Thymus (tissue), 11 donors: Measurements from ENCODE around the gene ARPP21. TPM values are rescaled to one million over a fixed set of nuclear protein-coding genes. Genes with fewer than 3 reads are reported as not detected.

Source experiments
- DNase-seq, 9 donors: peaks; one replicate each; pipeline ENCODE4 v3.0.0-alpha.2; 2013; ENCODE audit warnings: low spot score in 9 of 9, low read depth in 6 of 9, missing footprints in 1 of 9
- H3K27ac ChIP-seq, 2 donors: one replicate each; pipeline ENCODE4 v1.5.1; 2013; ENCODE audit warnings: control low read depth in 1 of 2, low read depth in 1 of 2, low read length in 1 of 2, mild to moderate bottlenecking in 1 of 2, moderate library complexity in 1 of 2
- H3K27me3 ChIP-seq, 2 donors: one replicate each; pipeline ENCODE4 v1.5.1; 2013; ENCODE audit warnings: low read length in 1 of 2; ENCODE audit not compliant: control insufficient read depth in 2 of 2, insufficient read depth in 1 of 2
- H3K36me3 ChIP-seq, 2 donors: one replicate each; pipeline ENCODE4 v1.5.1; 2013; ENCODE audit warnings: low read length in 1 of 2, mild to moderate bottlenecking in 1 of 2, moderate library complexity in 1 of 2; ENCODE audit not compliant: control insufficient read depth in 2 of 2, insufficient read depth in 2 of 2
- H3K4me1 ChIP-seq, 2 donors: one replicate each; pipeline ENCODE4 v1.5.1; 2013; ENCODE audit warnings: low read length in 2 of 2; ENCODE audit not compliant: control insufficient read depth in 2 of 2, insufficient read depth in 2 of 2
- H3K4me3 ChIP-seq, 2 donors: one replicate each; pipeline ENCODE4 v1.5.1; 2013; ENCODE audit warnings: low read length in 2 of 2, control low read depth in 1 of 2, mild to moderate bottlenecking in 1 of 2
- H3K9me3 ChIP-seq, 2 donors: one replicate each; pipeline ENCODE4 v1.5.1; 2013; ENCODE audit warnings: low read length in 1 of 2, mild to moderate bottlenecking in 1 of 2; ENCODE audit not compliant: control insufficient read depth in 2 of 2, insufficient read depth in 1 of 2
- WGBS: extraction: QIAGEN DNeasy Blood & Tissue Kit; methylation state at CpG from one replicate; pipeline ENCODE4 v1.1.7; 2013; 5-methylcytosine and 5-hydroxymethylcytosine counted together
- polyA plus RNA-seq: library from polyadenylated mRNA; stranded (reverse); fragments of 200-250 nt; gene quantifications from one replicate; pipeline ENCODE4 v1.2.3, GENCODE V29; 2013
- total RNA-seq: library from RNA; stranded (reverse); fragments of 120-200 nt; gene quantifications from one replicate; pipeline ENCODE4 v1.2.4, GENCODE V29; 2013
- donor health status: healthy.

ARPP21 gene
- total and polyA plus RNA-seq, 2 donors = 50.8 to 136 TPM

DNA sequence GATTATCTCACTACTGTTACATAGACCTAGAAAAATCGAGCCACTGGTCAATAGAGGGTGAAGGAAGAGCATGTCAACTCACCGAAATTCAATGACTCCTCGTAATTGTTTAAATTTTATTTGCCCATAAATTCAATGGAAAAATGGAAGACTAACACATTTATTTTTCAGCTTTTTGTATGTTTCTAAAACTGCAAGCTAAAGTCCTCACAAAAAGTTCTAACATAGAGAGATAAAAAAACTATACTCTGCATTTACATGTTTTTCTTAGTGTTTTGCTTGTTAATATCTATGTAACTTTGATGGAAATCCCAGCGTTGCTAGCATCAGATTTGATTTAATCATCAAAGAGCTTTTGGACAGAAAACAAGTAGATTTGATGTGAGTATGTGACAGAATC is 6.8 kb downstream of the ARPP21 start:
- Histone ChIP-seq H3K36me3 (peaks cover 3 to 6% of the 10 kb centered on the region in 2 donors), H3K4me1 (peaks cover 4 to 10% of the 10 kb centered on the region in 2 donors), H3K9me3 (no peaks in the 10 kb centered on the region), H3K4me3 (peak overlapping the region; percentile 66 to 94), H3K27me3 (no peaks in the 10 kb centered on the region), H3K27ac (peak overlapping the region in 1 of 2 donors; percentile 95)
- peak in 1 of 9 donors; percentile 59 for DNase-seq
- WGBS = 15% methylated on average over 4 of the region's 4 CpGs

DNA sequence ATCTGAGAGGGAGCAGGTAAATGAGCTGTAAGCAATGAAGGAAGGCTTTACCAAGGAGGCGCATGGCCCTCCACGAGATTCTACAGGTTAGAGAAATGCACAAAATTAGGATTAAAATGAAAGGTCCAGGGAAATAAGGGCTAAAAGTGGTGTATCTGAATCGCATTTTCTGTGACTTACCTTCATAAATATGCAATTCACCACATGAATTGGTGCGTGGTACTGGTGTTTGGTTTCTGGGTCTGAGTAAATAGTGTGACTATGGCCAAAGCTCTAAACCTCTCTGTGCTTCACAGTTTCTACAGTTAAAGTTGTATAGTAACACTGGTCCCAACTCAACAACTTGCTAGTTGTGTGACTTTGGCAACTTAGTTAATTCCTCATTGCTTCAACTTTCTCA is 8.1 kb downstream of the ARPP21 start:
- H3K4me3 ChIP-seq = peak overlapping the region; percentile 66 to 94
- no peaks in the 10 kb centered on the region for H3K9me3 ChIP-seq
- H3K36me3 ChIP-seq = peaks cover 3 to 6% of the 10 kb centered on the region in 2 donors
- DNase-seq = peak in 1 of 9 donors; percentile 76
- peaks cover 4 to 12% of the 10 kb centered on the region in 2 donors for H3K4me1 ChIP-seq
- H3K27me3 ChIP-seq = no peaks in the 10 kb centered on the region
- 32% methylated on average over 4 of the region's 4 CpGs for WGBS
- peak overlapping the region; percentile 37 to 95 for H3K27ac ChIP-seq

DNA sequence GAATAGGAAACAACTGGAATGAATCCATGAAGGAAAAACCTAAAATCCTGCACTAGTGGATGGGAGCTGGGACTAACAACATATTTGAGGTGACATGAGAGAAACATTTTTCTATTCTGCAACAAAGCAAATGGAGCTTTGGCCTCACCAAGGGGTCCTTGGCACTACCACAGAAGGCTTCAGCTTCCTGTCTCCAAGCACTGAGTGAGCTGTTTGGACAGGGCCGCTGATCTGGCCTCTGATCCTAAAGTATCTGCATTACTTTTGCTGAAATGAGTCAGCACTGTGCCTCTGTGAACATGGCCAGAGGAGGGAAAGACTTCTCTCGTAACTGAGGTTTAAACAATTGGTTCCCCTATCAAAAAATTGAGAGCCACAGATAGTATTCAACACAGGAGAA is 9.0 kb downstream of the ARPP21 start:
- 9% methylated on average over 2 of the region's 2 CpGs for WGBS
- no peaks in the 10 kb centered on the region for H3K27me3 ChIP-seq
- H3K36me3 ChIP-seq = peaks cover 3 to 6% of the 10 kb centered on the region in 2 donors
- peak overlapping the region; percentile 66 to 94 for H3K4me3 ChIP-seq
- H3K4me1 ChIP-seq = peaks cover 4 to 14% of the 10 kb centered on the region in 2 donors
- peak in 1 of 9 donors; percentile 76 for DNase-seq
- no peaks in the 10 kb centered on the region for H3K9me3 ChIP-seq
- H3K27ac ChIP-seq = peak overlapping the region; percentile 26 to 95

DNA sequence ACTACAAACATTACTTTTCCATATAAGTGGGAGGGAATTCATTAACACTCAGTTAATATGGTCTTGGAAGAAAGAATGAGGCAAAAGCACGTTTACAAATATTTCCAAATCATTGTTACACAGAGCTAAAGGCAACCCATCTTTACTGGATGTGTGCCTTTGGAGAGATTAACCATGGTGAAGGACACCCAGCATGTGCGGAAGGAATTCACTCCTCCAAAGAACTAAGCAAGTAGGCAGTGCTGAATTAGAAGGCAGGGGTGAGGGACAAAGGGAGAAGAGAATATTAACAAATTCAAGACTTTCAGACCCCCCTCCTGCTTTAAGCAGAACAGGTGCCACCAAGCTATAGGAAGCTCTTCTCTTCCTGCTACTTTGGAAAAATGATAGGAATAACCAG is 10.1 kb downstream of the ARPP21 start:
- peaks cover 4 to 15% of the 10 kb centered on the region in 2 donors for H3K4me1 ChIP-seq
- 53% methylated on average over 2 of the region's 2 CpGs for WGBS
- no peaks in the 10 kb centered on the region for H3K27me3 ChIP-seq
- DNase-seq = peak in 1 of 9 donors; percentile 69
- no peaks in the 10 kb centered on the region for H3K9me3 ChIP-seq
- H3K36me3 ChIP-seq = peaks cover 3 to 6% of the 10 kb centered on the region in 2 donors
- H3K4me3 ChIP-seq = peak overlapping the region; percentile 52 to 94
- H3K27ac ChIP-seq = peak overlapping the region in 1 of 2 donors; percentile 95

DNA sequence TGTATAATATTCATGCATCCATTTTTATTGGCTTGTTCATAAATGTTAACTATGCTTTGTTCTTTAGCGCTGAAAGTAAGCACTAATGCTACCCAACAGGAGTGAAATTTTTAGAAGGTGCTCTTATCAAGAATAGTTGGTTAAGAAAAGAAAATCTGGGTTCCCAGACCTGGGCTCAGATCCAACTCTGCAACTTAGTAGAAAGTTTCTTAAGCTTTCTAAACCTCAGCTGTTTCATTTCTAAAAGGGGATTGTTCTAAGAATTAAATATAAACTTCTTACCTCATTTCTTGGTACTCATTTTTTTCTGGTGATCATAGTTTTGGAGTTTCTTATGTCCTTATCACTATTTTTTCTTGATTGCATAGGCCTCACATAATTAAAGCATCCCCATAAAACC is 12.1 kb downstream of the ARPP21 start:
- Histone ChIP-seq H3K4me3 (peak overlapping the region; percentile 32 to 54), H3K27me3 (no peaks in the 10 kb centered on the region), H3K36me3 (peaks cover 3 to 8% of the 10 kb centered on the region in 2 donors), H3K9me3 (no peaks in the 10 kb centered on the region), H3K27ac (peak overlapping the region in 1 of 2 donors; percentile 95), H3K4me1 (peaks cover 5 to 17% of the 10 kb centered on the region in 2 donors)
- peak in 1 of 9 donors; percentile 59 for DNase-seq
- WGBS = 21% methylated on average over 1 of the region's 1 CpG

DNA sequence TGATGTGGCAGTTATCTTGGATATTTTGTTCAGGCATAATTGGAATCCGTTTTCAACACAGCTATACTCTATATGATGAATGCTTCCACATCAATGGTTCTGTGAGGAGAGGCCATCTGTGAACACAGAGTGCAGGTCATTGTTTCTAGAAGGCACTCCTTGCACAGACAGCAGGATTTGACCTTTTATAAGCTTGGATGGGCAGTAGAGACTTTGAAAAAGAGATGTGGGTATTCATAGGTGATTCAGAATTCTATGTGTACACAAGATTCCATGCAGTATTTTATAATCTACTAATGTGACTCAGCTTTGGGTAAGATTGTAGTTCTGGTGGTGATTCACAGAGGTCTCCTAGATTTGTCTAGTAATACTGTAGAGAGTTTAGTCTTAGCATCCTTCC is 12.5 kb downstream of the ARPP21 start:
- peaks cover 6 to 18% of the 10 kb centered on the region in 2 donors for H3K4me1 ChIP-seq
- peak overlapping the region; percentile 32 to 54 for H3K4me3 ChIP-seq
- H3K27me3 ChIP-seq = no peaks in the 10 kb centered on the region
- DNase-seq = peak in 1 of 9 donors; percentile 70
- H3K9me3 ChIP-seq = no peaks in the 10 kb centered on the region
- peak overlapping the region in 1 of 2 donors; percentile 95 for H3K27ac ChIP-seq
- peaks cover 3 to 10% of the 10 kb centered on the region in 2 donors for H3K36me3 ChIP-seq
- WGBS = 39% methylated on average over 1 of the region's 1 CpG

DNA sequence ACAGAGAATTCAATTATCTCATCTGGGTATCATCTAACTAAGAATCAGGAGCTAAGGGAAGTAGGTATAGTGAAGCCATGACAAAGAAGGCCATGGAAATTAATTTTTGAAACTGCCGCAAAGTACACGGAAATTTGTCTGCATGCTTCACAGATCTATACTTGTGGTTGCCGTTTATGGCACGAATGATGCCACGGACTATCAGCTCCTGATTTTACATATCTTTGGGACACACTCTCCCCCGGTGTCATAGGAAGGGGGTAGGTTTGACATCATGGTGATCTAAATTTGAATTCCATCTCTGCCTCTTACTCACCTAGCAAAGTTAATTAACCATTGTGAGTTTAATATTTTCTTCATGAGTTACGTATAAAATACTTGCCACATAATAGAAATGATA is 14.0 kb downstream of the ARPP21 start:
- Histone ChIP-seq H3K27ac (peak overlapping the region; percentile 36 to 95), H3K4me1 (peaks cover 14 to 27% of the 10 kb centered on the region in 2 donors), H3K36me3 (peaks cover 0 to 15% of the 10 kb centered on the region in 2 donors), H3K9me3 (no peaks in the 10 kb centered on the region), H3K4me3 (peak overlapping the region; percentile 32 to 54), H3K27me3 (no peaks in the 10 kb centered on the region)
- peak in 1 of 9 donors; percentile 45 for DNase-seq
- WGBS = 40% methylated on average over 7 of the region's 7 CpGs

DNA sequence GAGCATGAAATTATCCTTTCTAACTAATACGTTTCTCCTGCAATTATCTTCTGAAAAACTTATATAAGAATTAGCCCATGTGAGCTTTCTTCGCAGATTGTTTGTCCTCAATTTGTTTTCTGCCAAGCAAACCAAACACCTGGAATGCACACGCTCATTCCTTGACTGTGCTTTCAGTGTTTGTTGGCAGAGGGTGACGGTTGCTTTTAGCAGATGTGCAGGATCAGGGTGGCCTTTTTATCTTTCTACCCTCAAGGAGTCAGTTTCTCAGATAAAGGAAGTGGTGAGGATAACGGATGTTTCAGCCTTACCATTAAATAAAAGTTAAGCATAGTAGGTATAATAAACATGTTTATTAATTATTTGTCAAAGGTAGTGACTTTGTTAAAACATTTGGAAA is 15.2 kb downstream of the ARPP21 start:
- no peaks in the 10 kb centered on the region for H3K9me3 ChIP-seq
- H3K4me1 ChIP-seq = peaks cover 16 to 34% of the 10 kb centered on the region in 2 donors
- no peaks in the 10 kb centered on the region for H3K27me3 ChIP-seq
- peak overlapping the region; percentile 19 to 46 for H3K4me3 ChIP-seq
- peaks cover 0 to 17% of the 10 kb centered on the region in 2 donors for H3K36me3 ChIP-seq
- peak in 5 of 9 donors; percentile 82 to 93 (median 84) for DNase-seq
- WGBS = 5% methylated on average over 5 of the region's 5 CpGs
- peak overlapping the region; percentile 68 to 95 for H3K27ac ChIP-seq

DNA sequence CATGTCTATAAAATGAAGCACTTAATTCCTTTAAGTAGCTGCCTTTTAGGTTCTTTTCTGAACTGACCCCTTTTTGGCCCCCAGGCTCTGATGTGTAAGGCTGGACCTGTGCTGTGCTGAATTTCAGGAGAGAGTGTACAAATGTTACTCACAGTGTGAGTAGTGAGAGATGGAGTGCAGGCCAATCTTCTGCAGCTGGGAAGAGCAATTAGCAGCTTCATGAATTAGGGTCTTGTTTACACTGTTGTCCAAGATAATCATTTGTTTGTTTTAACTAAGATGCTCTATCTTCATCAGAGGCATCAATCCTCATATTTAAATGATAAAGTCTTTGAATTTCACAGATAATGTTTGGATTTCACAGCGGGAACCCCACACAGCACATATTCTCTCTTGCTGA is 19.4 kb downstream of the ARPP21 start:
- H3K36me3 ChIP-seq = peaks cover 0 to 34% of the 10 kb centered on the region in 2 donors
- no peak for DNase-seq
- peaks cover 24 to 52% of the 10 kb centered on the region in 2 donors for H3K4me1 ChIP-seq
- WGBS = 96% methylated on average over 1 of the region's 1 CpG
- H3K9me3 ChIP-seq = no peaks in the 10 kb centered on the region
- H3K4me3 ChIP-seq = peak overlapping the region in 1 of 2 donors; percentile 14
- H3K27ac ChIP-seq = peak overlapping the region in 1 of 2 donors; percentile 95
- H3K27me3 ChIP-seq = no peaks in the 10 kb centered on the region
